Stimulated activated CD4-positive, alpha-beta T cell treated with anti-CD3 and anti-CD28 coated beads, TNF-alpha, amount 100 ng/mL, for 48 hours (primary cell): ENCODE measurements around the gene PXDN.

Experiments used
- DNase-seq, 3 donors: peaks; one replicate each; pipeline ENCODE4 v3.0.0-alpha.2; 2020; ENCODE audit warnings: low read depth in 3 of 3

PXDN gene

GRCh38 chr2:1610096-1610485 is 134.2 kb downstream of the PXDN start:
- DNase-seq, result no peak

- no peak for DNase-seq
These were observed 134.7 kb downstream of the PXDN start for GRCh38 chr2:1609485-1610095.

- DNase-seq, result no peak
These were observed 135.3 kb downstream of the PXDN start for GRCh38 chr2:1609040-1609439.

GRCh38 chr2:1607971-1608688 is 136.2 kb downstream of the PXDN start:
- no peak for DNase-seq

GRCh38 chr2:1607236-1607920 is 136.9 kb downstream of the PXDN start:
- no peak for DNase-seq

GRCh38 chr2:1606421-1607235 is 137.7 kb downstream of the PXDN start:
- no peak for DNase-seq

GRCh38 chr2:1606046-1606400 is 138.3 kb downstream of the PXDN start:
- DNase-seq, result no peak

- DNase-seq, result no peak
These were observed 138.9 kb downstream of the PXDN start for GRCh38 chr2:1605102-1606045.

GRCh38 chr2:1603521-1603920 is 140.8 kb downstream of the PXDN start:
- DNase-seq, result no peak

- no peak for DNase-seq
These were observed 141.3 kb downstream of the PXDN start for GRCh38 chr2:1603059-1603458.

- no peak for DNase-seq
These were observed 141.9 kb downstream of the PXDN start for GRCh38 chr2:1602278-1603010.

GRCh38 chr2:1601471-1602277 is 142.6 kb downstream of the PXDN start:
- DNase-seq, result no peak

- DNase-seq, result no peak
These were observed 143.3 kb downstream of the PXDN start for GRCh38 chr2:1601067-1601412.

- no peak for DNase-seq
These were observed 143.9 kb downstream of the PXDN start for GRCh38 chr2:1600191-1601066.

- no peak for DNase-seq
These were observed 144.8 kb downstream of the PXDN start for GRCh38 chr2:1599301-1600085.

GRCh38 chr2:1598800-1599199 is 145.5 kb downstream of the PXDN start:
- no peak for DNase-seq

GRCh38 chr2:1598041-1598710 is 146.1 kb downstream of the PXDN start:
- DNase-seq, result no peak
